ENCODE results near the gene BTBD17. TPM values are rescaled to one million over a fixed set of nuclear protein-coding genes. Genes with fewer than 3 reads are reported as not detected.
A peak's percentile ranks its signal among the peaks of the same experiment; 100 is the strongest.

BTBD17 gene
- total RNA-seq, 1 donor from 2014 or later = 10.8 TPM

GRCh38 chr17:74354561-74354960 lies 7.1 kb downstream of the BTBD17 start:
- Mint-ChIP-seq H3K4me1 (peaks cover 17% of the 10 kb centered on the region), H3K27ac (no peak overlapping the region), H3K9me3 (no peaks in the 10 kb centered on the region), H3K27me3 (ENCODE audit: insufficient read depth, low read depth) (peaks cover 12% of the 10 kb centered on the region), H3K4me3 (no peak overlapping the region), H3K36me3 (peaks cover 6% of the 10 kb centered on the region)
- no peaks in the 10 kb centered on the region for H3K79me2 ChIP-seq (ENCODE audit: low read depth)
- no peaks in the 10 kb centered on the region for H3F3A ChIP-seq (ENCODE audit: low read depth)
- H2AFZ ChIP-seq (replicated peaks) = no peak overlapping the region
- TF ChIP-seq CTCF (IDR thresholded peaks at IDR 0.05) = no peak
- peak; percentile 8 for TF ChIP-seq EZH2 (IDR thresholded peaks at IDR 0.05)
- no peaks in the 10 kb centered on the region for H3K36me3 ChIP-seq
- H3K4me3 ChIP-seq = no peak overlapping the region
- no peak overlapping the region for H3K4me2 ChIP-seq
- no peaks in the 10 kb centered on the region for H4K20me1 ChIP-seq (ENCODE audit: low read depth)
- H3K27ac ChIP-seq = no peak overlapping the region
- no peaks in the 10 kb centered on the region for H3K9me3 ChIP-seq (ENCODE audit: low read depth)
- peaks cover 67% of the 10 kb centered on the region for H3K27me3 ChIP-seq
- DNase-seq (ENCODE audit: low spot score) = no peak
- H3K9ac ChIP-seq = no peak overlapping the region
- peaks cover 4% of the 10 kb centered on the region for H3K4me1 ChIP-seq

GRCh38 chr17:74354123-74354522 lies 7.5 kb downstream of the BTBD17 start:
- Mint-ChIP-seq H3K4me1 (peaks cover 15% of the 10 kb centered on the region), H3K27ac (no peak overlapping the region), H3K9me3 (no peaks in the 10 kb centered on the region), H3K4me3 (no peak overlapping the region), H3K27me3 (ENCODE audit: insufficient read depth, low read depth) (peaks cover 14% of the 10 kb centered on the region), H3K36me3 (peaks cover 6% of the 10 kb centered on the region)
- Histone ChIP-seq H3K79me2 (ENCODE audit: low read depth) (no peaks in the 10 kb centered on the region), H3F3A (ENCODE audit: low read depth) (no peaks in the 10 kb centered on the region), H3K4me1 (peaks cover 4% of the 10 kb centered on the region), H3K4me3 (no peak overlapping the region), H3K27ac (no peak overlapping the region), H3K36me3 (no peaks in the 10 kb centered on the region), H4K20me1 (ENCODE audit: low read depth) (no peaks in the 10 kb centered on the region), H3K27me3 (peaks cover 70% of the 10 kb centered on the region), H3K9me3 (ENCODE audit: low read depth) (no peaks in the 10 kb centered on the region), H3K4me2 (no peak overlapping the region), H3K9ac (no peak overlapping the region), H2AFZ (replicated peaks) (no peak overlapping the region)
- TF ChIP-seq EZH2 (IDR thresholded peaks at IDR 0.05) (peak; percentile 43), EZH2phosphoT487 (IDR thresholded peaks at IDR 0.05) (no peak), CTCF (IDR thresholded peaks at IDR 0.05) (peak; percentile 96)
- DNase-seq (ENCODE audit: low spot score) = peak; percentile 92

GRCh38 chr17:74353446-74354060 lies 8.1 kb downstream of the BTBD17 start:
- Mint-ChIP-seq H3K36me3 (peaks cover 4% of the 10 kb centered on the region), H3K4me1 (peaks cover 11% of the 10 kb centered on the region), H3K4me3 (no peak overlapping the region), H3K27me3 (ENCODE audit: insufficient read depth, low read depth) (peaks cover 14% of the 10 kb centered on the region), H3K9me3 (no peaks in the 10 kb centered on the region), H3K27ac (peak overlapping the region; percentile 42)
- DNase-seq (ENCODE audit: low spot score) = no peak
- TF ChIP-seq CTCF (IDR thresholded peaks at IDR 0.05) (no peak), EZH2 (IDR thresholded peaks at IDR 0.05) (no peak), EZH2phosphoT487 (IDR thresholded peaks at IDR 0.05) (no peak)
- H3K27me3 ChIP-seq = peaks cover 73% of the 10 kb centered on the region
- H3K9ac ChIP-seq = no peak overlapping the region
- peaks cover 4% of the 10 kb centered on the region for H3K4me1 ChIP-seq
- no peaks in the 10 kb centered on the region for H3K9me3 ChIP-seq (ENCODE audit: low read depth)
- no peak overlapping the region for H3K4me2 ChIP-seq
- no peak overlapping the region for H2AFZ ChIP-seq (replicated peaks)
- H4K20me1 ChIP-seq (ENCODE audit: low read depth) = no peaks in the 10 kb centered on the region
- H3K4me3 ChIP-seq = no peak overlapping the region
- no peaks in the 10 kb centered on the region for H3K36me3 ChIP-seq
- no peak overlapping the region for H3K27ac ChIP-seq
- H3F3A ChIP-seq (ENCODE audit: low read depth) = no peaks in the 10 kb centered on the region
- H3K79me2 ChIP-seq (ENCODE audit: low read depth) = no peaks in the 10 kb centered on the region
